CD4-positive, alpha-beta T cell (primary cell): ENCODE results near the gene AGK. TPM values are rescaled to one million over a fixed set of nuclear protein-coding genes. Genes with fewer than 3 reads are reported as not detected.
"Not testable (repeated sequence)": the region's sequence is repeated elsewhere in the genome, so short reads cannot be mapped to it uniquely, and the experiment has no call there.

Experiments
- ATAC-seq: fragments of 200-7000 bp; cut with Tn5 transposase; one replicate; pipeline ENCODE4 v1.10.0; 2022; ENCODE audit warnings: mild to moderate bottlenecking; ENCODE audit not compliant: poor library complexity
- CTCF ChIA-PET: fragments of 350-600 bp; sonication (Branson Sonifier 250); formaldehyde crosslinking; loops from one replicate; lab custom pipeline; 2021; ENCODE audit warnings: antibody characterized with exemption, inconsistent platforms; lab: Charles Lee
- POLR2A ChIA-PET: fragments of 350-600 bp; sonication (Branson Sonifier 250); formaldehyde crosslinking; loops from one replicate; lab custom pipeline; 2021; ENCODE audit warnings: antibody characterized with exemption, inconsistent platforms; lab: Charles Lee
- DNase-seq, 14 experiments: peaks; one replicate each; pipeline ENCODE4 v3.0.0-alpha.2; 2013 to 2020; ENCODE audit warnings: mixed read lengths in 2 of 14
- H3K27ac ChIP-seq, 2 donors: one replicate each; pipeline versions ENCODE4 v1.5.1 to v1.7.0; 2013; ENCODE audit warnings: low read length in 2 of 2, low read depth in 1 of 2, mild to moderate bottlenecking in 1 of 2
- H3K27me3 ChIP-seq, 2 experiments: 1 replicate in 1 of 2; 2 replicates in 1 of 2; pipeline versions ENCODE4 v1.6.1 to v1.7.0; 2013; ENCODE audit warnings: low read length in 2 of 2, control low read depth in 1 of 2, mild to moderate bottlenecking in 1 of 2, moderate library complexity in 1 of 2; ENCODE audit not compliant: insufficient read depth in 2 of 2, control insufficient read depth in 1 of 2
- H3K36me3 ChIP-seq: one replicate; pipeline ENCODE4 v1.6.1; 2013; ENCODE audit warnings: low read length, control low read depth; ENCODE audit not compliant: insufficient read depth
- H3K4me1 ChIP-seq: one replicate; pipeline ENCODE4 v1.6.1; 2013; ENCODE audit warnings: low read length, control low read depth; ENCODE audit not compliant: insufficient read depth
- H3K4me3 ChIP-seq: one replicate; pipeline ENCODE4 v1.5.1; 2013; ENCODE audit warnings: mild to moderate bottlenecking, low read length, moderate library complexity
- H3K9me3 ChIP-seq, 2 experiments: 1 replicate in 1 of 2; 2 replicates in 1 of 2; pipeline versions ENCODE4 v1.6.1 to v1.7.0; 2013; ENCODE audit warnings: low read length in 2 of 2, mild to moderate bottlenecking in 2 of 2, control low read depth in 1 of 2, moderate library complexity in 1 of 2; ENCODE audit not compliant: control insufficient read depth in 1 of 2, insufficient read depth in 1 of 2
- H3K27ac Mint-ChIP-seq: one replicate; pipeline ENCODE4 v1.8.0; 2020; ENCODE audit warnings: mixed read lengths
- H3K27me3 Mint-ChIP-seq: one replicate; pipeline ENCODE4 v1.8.0; 2021; ENCODE audit warnings: mixed read lengths
- H3K36me3 Mint-ChIP-seq: one replicate; pipeline ENCODE4 v1.8.0; 2021; ENCODE audit warnings: low read depth, mixed read lengths
- H3K4me1 Mint-ChIP-seq: one replicate; pipeline ENCODE4 v1.8.0; 2021; ENCODE audit warnings: low read depth, mixed read lengths
- H3K4me3 Mint-ChIP-seq: one replicate; pipeline ENCODE4 v1.8.0; 2020; ENCODE audit warnings: mild to moderate bottlenecking, mixed read lengths
- H3K9me3 Mint-ChIP-seq: one replicate; pipeline ENCODE4 v1.8.0; 2020; ENCODE audit warnings: mixed read lengths
- intact Hi-C, 2 experiments: fragments of 100-400 bp; cut with DNase I in 1 of 2; cut with micrococcal nuclease in 1 of 2; formaldehyde crosslinking; loops; one replicate each; pipeline versions ENCODE4 v1.15.1 to v1.9.0; 2023 to 2025; cut with DNase I, micrococcal nuclease
- total RNA-seq, 174 experiments: library from RNA in 2 of 174; stranded (reverse) in 2 of 174; gene quantifications; one replicate each; pipeline ENCODE4 v1.2.3 and lab custom pipeline; 2021 to 2026
- TF ChIP-seq, protein P1 (sequence below): fragments of 200-600 bp; IDR thresholded peaks from one replicate; pipeline ENCODE4 v1.8.0; 2022; ENCODE audit warnings: antibody characterized with exemption, mild to moderate bottlenecking

AGK gene
- total RNA-seq, 2 experiments from 2014 or later, result 18.9 to 20.5 TPM

DNA sequence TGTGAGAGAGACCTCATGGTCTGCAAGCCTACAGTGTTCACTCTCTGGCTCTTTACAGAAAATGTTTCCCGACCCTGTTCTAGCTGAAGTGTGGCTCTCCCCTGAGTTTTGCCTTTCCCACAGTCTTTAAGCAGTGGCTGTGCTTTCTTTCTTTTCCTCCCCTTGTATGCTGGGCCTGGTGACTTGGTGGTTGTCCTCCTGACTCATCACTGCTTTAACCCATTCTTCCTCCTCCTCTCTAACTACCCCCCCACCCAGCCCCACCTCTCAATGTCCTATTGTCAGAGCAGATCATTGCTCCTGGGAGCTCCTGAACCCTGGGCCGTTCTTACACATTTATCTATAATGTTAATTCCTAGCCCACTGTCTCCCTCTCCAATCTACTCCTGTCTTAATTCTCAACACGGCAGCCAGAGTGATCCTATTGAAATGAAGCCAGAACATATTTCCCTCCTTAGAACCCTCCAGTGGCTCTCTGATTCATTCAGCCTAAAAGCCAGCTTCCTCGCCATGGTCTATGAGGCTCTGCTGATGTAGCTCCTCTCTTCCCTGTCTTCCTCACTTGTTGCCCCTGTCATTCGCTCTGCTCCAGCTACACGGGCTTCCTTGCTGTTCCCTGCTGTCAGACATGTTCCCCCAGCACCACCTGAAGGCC, 95.7 kb downstream of the AGK start:
- H3K4me1 ChIP-seq, result no peaks in the 10 kb centered on the region
- H3K36me3 ChIP-seq, result peaks cover 18% of the 10 kb centered on the region
- no peak overlapping the region for H3K4me3 ChIP-seq
- Mint-ChIP-seq H3K36me3 (peaks cover 41% of the 10 kb centered on the region), H3K27ac (no peak overlapping the region), H3K4me1 (peaks cover 6% of the 10 kb centered on the region), H3K4me3 (no peak overlapping the region), H3K27me3 (no peaks in the 10 kb centered on the region), H3K9me3 (no peaks in the 10 kb centered on the region)
- CTCF ChIA-PET, result interaction anchor here (1.8 kb wide), 1 partner anchor 8 kb away, joined by 5 read pairs; no protein-coding TSS in a partner anchor
- no peaks in the 10 kb centered on the region for H3K27me3 ChIP-seq
- POLR2A ChIA-PET, result interaction anchor here (0.6 kb wide), 1 partner anchor 25 kb away, joined by 3 read pairs; no protein-coding TSS in a partner anchor
- TF ChIP-seq, protein P1, sequence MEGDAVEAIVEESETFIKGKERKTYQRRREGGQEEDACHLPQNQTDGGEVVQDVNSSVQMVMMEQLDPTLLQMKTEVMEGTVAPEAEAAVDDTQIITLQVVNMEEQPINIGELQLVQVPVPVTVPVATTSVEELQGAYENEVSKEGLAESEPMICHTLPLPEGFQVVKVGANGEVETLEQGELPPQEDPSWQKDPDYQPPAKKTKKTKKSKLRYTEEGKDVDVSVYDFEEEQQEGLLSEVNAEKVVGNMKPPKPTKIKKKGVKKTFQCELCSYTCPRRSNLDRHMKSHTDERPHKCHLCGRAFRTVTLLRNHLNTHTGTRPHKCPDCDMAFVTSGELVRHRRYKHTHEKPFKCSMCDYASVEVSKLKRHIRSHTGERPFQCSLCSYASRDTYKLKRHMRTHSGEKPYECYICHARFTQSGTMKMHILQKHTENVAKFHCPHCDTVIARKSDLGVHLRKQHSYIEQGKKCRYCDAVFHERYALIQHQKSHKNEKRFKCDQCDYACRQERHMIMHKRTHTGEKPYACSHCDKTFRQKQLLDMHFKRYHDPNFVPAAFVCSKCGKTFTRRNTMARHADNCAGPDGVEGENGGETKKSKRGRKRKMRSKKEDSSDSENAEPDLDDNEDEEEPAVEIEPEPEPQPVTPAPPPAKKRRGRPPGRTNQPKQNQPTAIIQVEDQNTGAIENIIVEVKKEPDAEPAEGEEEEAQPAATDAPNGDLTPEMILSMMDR, result no peak
- H3K27ac ChIP-seq, result no peak overlapping the region
- H3K9me3 ChIP-seq, result no peaks in the 10 kb centered on the region
- ATAC-seq (no peak), DNase-seq (no peak)
- intact Hi-C loops, result no loop called here

DNA sequence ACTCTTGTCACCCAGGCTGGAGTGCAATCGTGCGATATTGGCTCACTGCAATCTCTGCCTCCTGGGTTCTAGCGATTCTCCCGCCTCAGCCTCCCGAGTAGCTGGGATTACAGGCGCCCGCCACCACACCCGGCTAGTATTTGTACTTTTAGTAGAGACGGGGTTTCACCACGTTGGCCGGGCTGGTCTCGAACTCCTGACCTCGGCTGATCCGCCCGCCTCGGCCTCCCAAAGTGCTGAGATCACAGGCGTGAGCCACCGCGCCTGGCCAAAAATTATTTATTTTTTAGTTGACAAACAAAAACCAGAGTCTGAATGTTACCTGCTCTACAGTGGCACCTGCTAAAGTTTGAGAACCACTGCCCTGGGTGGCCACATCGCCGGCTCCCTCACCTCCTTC, 96.5 kb downstream of the AGK start:
- H3K9me3 Mint-ChIP-seq, H3K4me3 Mint-ChIP-seq, H3K9me3 ChIP-seq, ATAC-seq, intact Hi-C loops, H3K4me3 ChIP-seq, H3K4me1 Mint-ChIP-seq, DNase-seq, H3K27ac Mint-ChIP-seq, H3K27me3 Mint-ChIP-seq, H3K4me1 ChIP-seq, H3K27ac ChIP-seq, CTCF ChIA-PET, H3K27me3 ChIP-seq: not testable (repeated sequence)
- peaks cover 41% of the 10 kb centered on the region for H3K36me3 Mint-ChIP-seq
- POLR2A ChIA-PET, result interaction anchor here (0.6 kb wide), 1 partner anchor 26 kb away, joined by 3 read pairs; no protein-coding TSS in a partner anchor
- peaks cover 17% of the 10 kb centered on the region for H3K36me3 ChIP-seq

DNA sequence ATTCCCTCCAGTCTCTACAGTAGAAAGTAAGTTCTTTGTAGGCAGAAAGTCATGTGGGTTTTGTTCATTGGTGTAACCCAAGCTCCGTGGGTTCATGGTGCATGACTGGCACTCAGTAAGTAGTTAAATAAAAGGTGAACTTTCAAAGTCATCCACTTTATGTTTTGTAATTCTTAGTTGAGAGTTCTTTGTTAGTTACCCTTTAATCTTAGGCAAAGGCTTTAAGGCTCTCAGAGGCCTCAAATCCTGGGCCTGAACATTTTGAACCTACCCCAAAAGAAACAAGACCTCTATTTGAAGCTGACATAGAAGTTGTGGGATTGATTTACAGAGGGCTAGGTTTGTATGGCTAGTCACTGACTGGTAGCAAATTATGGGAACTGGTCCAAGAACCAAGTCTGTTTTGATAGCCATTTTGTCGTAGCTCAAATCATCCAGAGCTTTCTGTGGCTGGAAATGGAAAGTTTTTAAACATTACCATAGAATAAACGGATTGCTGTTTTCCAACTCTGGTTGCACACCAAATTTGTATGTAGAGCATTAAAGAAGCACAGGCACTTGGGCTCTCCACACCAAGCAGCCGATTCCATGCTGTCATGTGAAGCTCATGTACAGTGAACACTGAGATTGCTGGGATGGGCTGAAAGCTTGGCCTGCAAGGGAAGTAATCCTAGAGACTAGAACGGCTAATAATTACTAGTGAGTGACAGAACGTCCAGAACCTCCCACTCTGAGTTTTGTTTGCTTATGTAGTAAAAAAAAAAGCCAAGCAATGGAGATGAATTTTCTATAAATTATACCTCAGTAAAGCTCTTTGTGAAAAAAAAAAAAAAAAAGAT, 97.3 kb downstream of the AGK start:
- ChIA-PET CTCF (interaction anchor here (0.6 to 0.7 kb wide), 3 partner anchors 40 to 247 kb away, joined by 3 to 4 read pairs (median 3); no protein-coding TSS in a partner anchor), POLR2A (no interaction called here)
- no peaks in the 10 kb centered on the region for H3K9me3 ChIP-seq
- H3K4me1 ChIP-seq, result no peaks in the 10 kb centered on the region
- DNase-seq (no peak), ATAC-seq (no peak)
- H3K4me3 Mint-ChIP-seq, result no peak overlapping the region
- TF ChIP-seq, protein P1, result no peak
- H3K4me3 ChIP-seq, result no peak overlapping the region
- peaks cover 14% of the 10 kb centered on the region for H3K36me3 ChIP-seq
- no peaks in the 10 kb centered on the region for H3K9me3 Mint-ChIP-seq
- H3K27me3 ChIP-seq, result no peaks in the 10 kb centered on the region
- peaks cover 6% of the 10 kb centered on the region for H3K4me1 Mint-ChIP-seq
- no peaks in the 10 kb centered on the region for H3K27me3 Mint-ChIP-seq
- no peak overlapping the region for H3K27ac ChIP-seq
- H3K27ac Mint-ChIP-seq, result no peak overlapping the region
- intact Hi-C loops, result no loop called here
- peaks cover 44% of the 10 kb centered on the region for H3K36me3 Mint-ChIP-seq
